DND-41 (cell line): ENCODE results near the gene ABCG1.

Experiments used
- CTCF ChIP-seq: IDR thresholded peaks from 2 replicates; pipeline ENCODE4 v1.5.1; 2012; ENCODE audit warnings: borderline replicate concordance, low read length, moderate library complexity, mild to moderate bottlenecking; ENCODE audit not compliant: poor library complexity, severe bottlenecking; ENCODE audit errors: extremely low read depth
- EZH2 ChIP-seq: IDR thresholded peaks from 3 replicates; pipeline ENCODE4 v1.6.1; 2012; ENCODE audit warnings: borderline replicate concordance, low read depth, mild to moderate bottlenecking, moderate library complexity, low read length, inconsistent platforms; ENCODE audit not compliant: severe bottlenecking

GRCh38 chr21:42213082-42213774, 5.7 kb upstream of the ABCG1 start:
- TF ChIP-seq CTCF (no peak), EZH2 (no peak)
